NCI-H2171 (cell line): ENCODE data around the gene HAS3.
"Not testable (repeated sequence)": the region's sequence is repeated elsewhere in the genome, so short reads cannot be mapped to it uniquely, and the experiment has no call there.

ENCODE experiments used
- DNase-seq: peaks from one replicate; lab custom pipeline; 2025; lab: John Stamatoyannopoulos, UW

HAS3 gene

DNA sequence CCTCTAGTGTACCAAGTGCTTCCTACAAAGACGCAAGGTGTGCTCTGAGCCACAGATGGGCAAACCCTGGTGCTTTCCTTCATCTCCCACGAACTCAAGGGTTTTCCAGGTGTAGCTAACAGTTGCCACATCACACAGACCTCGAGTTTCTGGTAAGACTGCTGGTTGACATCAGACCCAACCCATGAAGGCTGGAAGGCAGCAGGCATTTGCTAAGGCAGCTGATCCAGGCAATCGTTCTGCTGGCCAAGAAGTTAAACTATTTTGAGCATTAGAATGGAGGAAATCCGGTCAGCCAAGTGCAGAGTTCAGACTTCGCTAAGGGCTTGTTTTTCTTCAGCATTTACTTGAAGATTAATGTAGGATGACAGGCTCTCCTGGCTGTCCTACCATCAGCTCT lies 11.5 kb downstream of the HAS3 start:
- no peak for DNase-seq

DNA sequence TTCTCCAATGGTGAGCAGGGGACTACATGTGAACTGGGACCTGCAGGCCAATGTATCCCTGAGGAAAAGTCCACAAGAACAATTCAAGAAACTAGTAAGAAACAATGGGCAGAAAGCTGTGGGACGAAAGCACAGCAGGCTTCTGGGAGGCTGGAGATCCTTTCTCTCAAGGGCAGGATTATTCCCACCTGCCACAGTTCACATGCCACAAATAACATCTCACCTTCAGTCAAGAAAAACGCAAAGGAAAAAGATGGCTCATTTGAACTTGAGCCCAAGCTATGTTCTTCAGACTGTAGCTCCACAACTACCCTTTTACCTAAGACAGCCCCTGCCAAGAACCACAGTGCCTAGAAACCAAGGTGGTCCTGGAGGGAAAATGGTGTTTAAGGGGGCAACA lies 13.0 kb downstream of the HAS3 start:
- no peak for DNase-seq

DNA sequence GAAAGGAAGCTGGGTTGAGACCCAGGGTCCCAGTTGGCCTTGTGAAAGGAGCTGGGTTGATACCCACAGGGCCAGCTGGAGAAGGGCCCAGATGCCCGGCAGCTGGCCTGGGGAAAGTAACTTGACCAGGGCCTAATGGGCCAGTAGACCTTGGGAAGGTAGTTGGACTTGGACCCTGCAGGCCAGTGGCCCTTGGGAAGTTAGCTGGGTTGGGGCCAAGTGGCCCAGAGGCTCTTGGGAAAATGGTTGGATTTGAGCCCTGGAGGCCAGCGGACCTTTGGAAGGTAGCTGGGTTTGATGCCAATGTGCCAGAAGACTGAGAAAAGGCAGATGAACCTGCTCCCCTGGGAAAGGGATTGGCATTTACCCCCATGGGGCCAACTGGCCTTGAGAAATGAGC lies 13.5 kb downstream of the HAS3 start:
- no peak for DNase-seq

DNA sequence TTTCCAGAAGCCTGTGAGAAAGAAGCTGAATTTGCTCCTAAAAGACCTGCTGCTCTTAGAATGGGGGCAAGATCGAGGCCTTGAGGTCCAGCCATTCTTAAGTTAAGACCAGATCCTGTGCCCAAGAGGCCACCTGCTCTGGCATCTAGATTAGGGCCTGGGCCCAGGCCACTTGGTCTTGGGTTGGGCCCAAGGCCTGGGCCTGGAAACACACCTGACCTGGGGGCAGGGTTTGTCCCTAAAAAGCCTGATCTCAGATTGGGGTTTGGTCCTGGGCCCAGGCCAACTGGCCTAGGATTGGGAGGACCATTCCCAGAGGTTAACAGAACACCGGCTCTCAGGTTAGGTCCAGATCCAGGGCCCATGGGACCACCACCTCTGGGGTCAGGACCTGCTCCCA lies 14.1 kb downstream of the HAS3 start:
- DNase-seq: no peak

DNA sequence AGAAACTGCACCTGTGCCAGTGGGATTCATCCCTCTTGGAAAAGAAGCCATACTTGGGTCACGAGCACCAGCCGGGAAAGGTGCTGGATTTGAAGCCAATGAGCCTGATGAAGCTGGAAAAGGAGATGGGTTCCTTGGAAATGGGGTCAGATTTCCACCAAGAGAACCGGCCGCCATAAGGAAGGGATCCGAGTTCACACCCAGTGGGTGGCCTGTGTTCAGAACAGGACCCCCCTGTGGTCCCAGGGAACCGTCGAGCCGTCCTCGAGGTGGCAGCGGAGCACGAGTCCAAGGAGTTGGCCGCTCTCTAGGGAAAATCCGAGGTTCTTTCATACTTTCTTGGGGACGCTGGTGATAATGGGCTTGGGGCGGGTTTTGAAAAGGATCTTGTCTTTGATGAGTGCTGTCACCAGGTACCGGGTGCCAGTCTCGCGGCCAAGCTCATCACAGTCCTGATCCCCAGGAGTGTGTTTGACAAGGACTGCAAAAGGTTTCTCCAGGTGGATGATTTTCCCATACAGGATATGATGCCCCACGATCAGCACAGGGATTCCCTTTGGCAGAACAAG lies 14.7 kb downstream of the HAS3 start:
- DNase-seq: no peak

DNA sequence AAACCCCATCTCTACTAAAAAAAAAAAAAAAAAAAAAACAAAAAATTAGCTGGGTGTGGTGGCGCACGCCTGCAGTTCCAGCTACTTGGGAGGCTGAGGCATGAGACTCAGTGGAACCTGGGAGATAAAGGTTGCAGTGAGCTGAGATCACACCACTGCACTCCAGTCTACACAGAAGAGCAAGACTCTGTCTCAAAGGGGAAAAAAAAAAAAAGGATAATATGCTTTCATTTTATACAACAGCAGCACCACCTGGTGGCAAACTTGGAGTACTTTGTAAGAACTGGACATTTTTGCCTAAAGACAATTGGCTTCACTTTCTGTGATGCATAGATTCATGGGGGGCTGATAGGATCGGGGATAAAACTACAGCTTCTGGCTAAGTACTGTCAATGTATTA lies 18.5 kb downstream of the HAS3 start:
- peak; percentile 79 for DNase-seq

DNA sequence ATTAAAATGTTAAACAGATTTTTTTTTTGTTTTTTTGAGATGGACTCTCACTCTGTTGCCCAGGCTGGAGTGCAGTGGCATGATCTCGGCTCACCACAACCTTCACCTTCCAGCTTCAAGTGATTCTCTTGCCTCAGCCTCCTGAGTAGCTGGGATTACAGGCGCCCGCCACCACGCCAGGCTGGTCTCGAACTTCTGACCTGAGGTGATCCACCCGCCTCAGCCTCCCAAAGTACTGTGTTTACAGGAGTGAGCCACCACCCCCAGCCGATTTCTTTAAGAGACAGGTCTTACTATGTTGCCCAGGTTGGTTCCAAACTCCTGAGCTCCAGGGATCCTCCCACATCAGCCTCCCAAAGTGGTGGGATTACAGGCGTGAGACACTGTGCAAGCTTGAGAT lies 19.0 kb downstream of the HAS3 start:
- DNase-seq: not testable (repeated sequence)

DNA sequence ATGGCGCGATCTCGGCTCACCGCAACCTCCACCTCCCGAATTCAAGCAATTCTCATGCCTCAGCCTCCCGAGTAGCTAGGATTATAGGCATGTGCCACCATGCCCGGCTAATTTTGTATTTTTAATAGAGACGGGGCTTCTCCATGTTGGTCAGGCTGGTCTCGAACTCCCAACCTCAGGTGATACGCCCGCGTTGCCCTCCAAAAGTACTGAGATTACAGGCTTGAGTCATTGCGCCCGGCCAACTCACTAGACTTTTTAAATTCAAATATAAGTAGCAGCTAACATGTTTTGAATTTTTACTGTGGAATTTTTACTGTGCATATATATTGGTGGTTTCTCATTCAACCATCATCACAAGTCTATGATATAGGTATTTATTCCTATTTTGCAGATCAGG lies 19.5 kb downstream of the HAS3 start:
- not testable (repeated sequence) for DNase-seq

DNA sequence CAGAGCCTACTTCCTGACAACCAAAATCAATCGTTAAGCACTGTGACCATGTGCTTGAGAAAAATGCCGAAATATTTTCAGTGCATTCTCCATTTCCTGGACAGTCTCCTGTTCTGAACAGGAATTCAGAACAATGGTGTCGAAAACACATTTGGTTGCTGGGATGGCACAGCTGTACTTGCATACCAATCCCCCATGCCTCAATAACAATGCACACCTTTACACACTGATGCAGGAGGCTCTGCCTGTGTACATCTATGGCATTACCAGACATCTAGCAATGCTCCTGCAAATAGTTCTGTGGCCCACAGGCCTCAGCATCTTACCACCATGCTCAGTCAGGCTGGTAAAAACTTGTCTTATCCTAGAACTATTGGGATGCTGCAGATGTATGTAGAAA lies 20.8 kb downstream of the HAS3 start:
- DNase-seq: no peak

DNA sequence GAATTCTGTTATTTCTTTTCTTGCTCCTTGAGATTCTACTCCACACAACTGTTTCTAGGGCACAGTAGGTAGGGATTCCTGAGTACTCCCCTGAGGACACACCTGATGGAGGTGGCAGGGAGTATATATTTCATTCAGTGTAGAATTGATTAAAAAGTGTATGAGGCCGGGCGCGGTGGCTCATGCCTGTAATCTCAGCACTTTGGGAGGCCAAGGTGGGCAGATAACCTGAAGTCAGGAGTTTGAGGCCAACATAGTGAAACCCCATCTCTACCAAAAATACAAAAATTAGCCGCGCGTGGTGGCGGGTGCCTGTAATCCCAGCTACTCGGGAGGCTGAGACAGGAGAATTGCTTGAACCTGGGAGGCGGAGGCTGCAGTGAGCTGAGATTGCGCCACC lies 21.3 kb downstream of the HAS3 start:
- DNase-seq: not testable (repeated sequence)

DNA sequence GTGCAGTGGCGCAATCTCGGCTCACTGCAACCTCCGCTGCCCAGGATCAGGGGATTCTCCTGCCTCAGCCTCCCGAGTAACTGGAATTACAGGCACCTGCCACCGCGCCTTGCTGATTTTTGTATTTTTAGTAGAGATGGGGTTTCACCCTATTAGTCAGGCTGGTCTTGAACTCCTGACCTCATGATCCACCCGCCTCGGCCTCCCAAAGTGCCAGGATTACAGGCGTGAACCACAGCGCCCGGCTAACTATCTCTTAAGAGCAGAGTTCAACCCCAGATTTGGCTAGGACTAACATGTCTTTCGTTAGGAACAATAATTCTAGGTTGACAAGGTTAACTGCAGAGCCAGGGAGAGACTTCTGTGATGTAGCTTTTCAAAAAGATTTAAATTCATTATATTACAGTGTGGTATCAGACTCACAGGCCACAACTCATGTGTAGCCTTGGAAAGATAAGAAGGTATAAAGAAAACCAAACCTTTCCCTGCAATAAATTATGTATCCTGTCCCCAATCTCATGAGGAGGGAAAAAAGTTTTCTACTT lies 22.6 kb downstream of the HAS3 start:
- DNase-seq: no peak

DNA sequence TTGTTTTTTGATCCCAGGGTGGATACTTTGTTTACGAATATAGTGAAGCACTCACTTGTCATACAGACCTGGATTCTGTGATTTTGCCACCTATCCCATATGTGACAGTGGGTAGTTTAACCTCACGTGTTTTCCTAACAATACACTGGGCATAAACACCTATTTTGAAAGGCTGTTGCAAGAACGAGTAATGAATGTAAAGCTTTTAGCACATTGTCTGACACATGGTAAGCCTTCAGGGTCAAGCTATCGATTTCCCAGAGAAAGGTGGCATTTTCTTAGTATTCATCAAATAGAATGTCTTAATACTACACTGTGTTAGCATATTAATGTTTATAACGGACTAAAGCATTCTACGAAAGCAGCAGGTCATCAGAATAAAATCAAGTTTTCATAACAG lies 25.0 kb downstream of the HAS3 start:
- DNase-seq: no peak

DNA sequence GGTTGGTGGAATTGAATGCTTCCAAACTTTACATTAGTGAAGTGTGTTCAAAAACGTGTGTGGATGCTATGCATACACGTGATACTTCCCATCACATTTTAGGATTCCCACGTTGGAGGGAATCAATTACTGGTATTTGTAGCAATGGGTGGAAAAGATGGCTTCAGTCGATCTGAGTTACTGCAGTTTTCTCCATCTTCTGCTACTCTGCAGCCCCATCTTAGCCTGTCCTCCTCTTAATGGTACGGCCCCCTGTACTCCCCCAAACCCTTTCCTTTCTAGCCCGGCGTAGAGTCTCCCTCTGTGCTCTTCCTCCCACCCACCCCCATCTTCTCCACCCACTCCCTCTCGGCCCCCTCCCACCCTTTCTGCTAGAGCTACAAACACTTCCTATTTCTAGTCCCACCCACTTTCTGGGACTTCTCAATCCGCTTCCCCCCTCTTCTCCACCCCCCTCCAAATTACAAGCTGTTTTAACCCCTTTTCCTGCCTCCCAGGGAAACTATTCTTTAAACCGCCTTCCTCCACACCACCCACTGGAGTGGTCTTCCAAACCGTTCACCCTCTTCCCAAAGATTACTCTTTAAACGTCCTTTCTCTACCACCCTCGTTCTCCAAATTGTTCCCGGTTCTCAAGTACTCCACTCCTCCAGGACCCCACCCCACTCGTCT lies 25.9 kb downstream of the HAS3 start:
- DNase-seq: no peak

DNA sequence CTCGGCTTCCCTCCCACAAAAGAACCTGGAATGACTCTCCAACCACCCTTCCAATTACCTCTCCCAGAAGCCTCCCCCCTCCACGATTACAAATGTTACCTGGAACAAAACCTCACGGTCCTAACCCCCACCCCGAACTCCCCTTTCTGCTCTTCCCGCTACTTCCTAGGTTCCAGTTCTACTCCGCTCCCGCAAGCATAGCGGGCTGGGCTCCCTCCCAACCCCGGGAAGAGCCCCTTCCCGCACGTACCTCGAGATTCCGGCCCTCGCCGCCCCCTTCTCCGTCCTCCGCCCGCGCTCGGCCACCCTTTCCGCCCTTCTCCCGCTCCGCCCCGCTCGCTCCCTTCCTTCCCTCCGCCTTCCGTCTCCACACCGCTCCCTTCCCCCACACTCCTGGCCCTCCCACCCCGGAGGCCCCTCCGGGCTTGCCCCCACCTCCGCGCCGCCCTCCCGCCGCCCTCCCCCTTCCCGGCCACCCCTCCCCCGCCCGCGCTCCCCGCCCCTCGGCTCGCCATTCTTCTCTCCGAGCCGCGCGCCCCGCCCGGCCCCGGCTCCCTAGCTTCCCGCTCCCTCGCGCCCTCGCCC lies 26.5 kb downstream of the HAS3 start:
- peak; percentile 87 for DNase-seq

DNA sequence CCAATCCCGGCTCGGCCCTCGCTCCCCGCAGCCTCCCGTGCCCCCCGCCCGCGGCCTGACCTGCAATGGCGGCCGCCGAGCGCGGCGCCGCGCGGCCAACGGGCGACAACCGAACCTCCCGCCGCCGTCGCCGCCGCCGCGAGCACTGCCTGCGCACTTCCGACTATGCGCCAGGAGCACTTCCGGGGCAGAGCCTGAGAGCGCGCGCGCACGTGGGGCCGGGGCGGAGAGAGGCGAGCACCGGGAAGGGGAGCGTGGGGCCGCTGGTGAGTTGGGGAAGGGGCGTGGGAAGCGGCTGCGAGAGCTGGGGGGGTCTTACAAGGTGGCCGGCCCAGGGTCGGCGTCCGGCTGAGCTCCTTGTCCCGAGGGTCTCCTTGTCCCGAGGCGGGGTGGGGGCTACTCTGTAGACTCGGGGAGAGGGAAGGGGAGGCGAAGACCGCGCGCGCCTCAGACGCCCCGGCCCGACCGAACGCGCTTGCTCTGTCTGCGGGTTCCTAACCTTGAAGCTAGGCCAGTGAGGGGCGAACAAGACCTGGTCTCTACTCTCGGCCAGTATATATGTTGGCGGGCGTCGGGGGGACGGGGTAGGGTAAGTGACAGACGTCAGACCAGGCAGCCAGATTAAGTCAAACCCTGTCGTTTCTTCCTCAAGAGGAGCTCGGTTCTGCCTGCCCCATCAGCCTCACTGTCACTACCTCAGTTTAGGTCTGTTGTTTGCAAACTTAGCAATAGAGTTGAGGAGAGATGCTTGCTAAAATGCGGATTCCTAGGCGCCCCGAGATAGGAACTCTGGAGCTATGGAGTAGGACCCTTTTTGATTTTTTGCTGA lies 27.2 kb downstream of the HAS3 start, which contains the start of the genes CHTF8 and UTP4:
Gene CHTF8, minus strand, starts transcription at position 165 of the 829 bp plus-strand sequence. CDS start 11,130 bp downstream, outside the sequence.
Gene UTP4, plus strand, starts transcription at position 226 of the 829 bp plus-strand sequence. CDS start 811 bp downstream, outside the sequence.
- DNase-seq: peak; percentile 88

DNA sequence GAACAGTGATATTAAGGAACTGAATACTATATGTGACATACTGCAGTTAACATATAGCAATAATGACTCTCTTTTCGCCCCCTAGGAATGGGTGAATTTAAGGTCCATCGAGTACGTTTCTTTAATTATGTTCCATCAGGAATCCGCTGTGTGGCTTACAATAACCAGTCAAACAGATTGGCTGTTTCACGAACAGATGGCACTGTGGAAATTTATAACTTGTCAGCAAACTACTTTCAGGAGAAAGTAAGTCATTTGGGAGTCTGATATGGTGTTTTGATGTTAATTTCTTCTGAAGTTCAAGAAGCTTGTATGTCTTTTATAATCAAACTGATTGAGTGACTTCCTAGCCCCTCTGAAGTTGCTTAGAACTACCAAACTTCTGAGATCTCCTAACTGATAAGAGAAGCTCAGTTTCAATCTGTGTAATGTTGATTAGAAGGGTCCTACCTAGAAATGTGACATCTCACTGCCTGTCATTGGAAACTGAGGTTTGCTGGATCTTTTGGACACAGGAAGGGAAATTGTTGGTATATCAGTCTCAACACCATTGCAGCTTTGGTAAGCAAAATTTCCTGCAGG lies 28.0 kb downstream of the HAS3 start:
- no peak for DNase-seq

DNA sequence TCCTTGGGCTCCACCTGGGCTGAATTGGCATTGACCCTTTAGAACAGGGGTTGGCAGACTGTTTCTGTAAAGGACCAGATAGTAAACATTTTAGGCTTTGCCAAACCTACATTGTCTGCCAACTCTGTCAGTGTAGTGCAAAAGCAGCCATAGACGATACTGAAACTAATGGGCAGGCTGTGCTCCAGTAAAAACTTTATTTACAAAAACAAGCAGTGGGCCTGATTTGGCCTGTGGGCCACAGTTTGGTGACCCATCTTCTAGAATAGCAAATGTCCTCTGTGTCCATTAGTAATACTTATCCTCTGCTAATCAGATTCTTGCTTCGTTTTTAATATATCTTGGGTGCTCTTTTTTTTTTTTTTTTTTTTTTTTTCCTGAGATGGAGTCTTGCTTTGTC lies 33.2 kb downstream of the HAS3 start:
- no peak for DNase-seq

DNA sequence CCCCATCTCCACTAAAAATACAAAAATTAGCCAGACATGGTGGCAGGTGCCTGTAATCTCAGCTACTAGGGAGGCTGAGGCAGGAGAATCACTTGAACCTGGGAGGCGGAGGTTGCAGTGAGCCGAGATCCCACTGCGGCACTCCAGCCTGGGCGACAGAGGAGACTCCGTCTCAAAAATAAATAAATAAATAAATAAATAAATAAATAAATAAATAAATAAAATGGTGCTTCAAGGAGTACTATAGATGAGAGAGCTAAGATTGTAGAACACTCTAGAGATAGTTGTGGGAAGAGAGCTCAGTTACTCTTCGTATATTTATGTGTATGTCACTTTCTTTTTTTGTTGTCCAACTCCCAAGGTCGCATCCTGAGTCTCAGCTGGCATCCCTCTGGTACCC lies 34.0 kb downstream of the HAS3 start:
- DNase-seq: not testable (repeated sequence)

DNA sequence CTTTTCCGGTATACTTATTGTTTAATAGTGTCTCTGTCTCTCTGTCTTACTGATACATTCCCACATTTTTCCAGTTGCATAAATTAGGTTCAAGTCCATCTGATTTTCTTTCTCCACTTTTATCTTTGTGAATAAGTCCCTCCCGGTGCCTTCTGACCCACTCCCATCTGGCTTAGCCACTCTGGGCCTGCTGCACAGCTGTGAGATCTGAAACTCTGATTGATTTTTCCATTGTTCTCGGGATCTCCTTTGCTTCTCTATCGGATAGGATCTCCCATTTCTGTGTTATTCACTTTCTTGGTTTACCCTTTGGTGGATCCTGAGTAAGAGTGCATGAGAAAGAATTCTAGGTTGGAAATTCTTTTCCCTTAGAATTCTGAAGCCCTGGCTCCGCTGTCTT lies 35.6 kb downstream of the HAS3 start:
- DNase-seq: no peak

DNA sequence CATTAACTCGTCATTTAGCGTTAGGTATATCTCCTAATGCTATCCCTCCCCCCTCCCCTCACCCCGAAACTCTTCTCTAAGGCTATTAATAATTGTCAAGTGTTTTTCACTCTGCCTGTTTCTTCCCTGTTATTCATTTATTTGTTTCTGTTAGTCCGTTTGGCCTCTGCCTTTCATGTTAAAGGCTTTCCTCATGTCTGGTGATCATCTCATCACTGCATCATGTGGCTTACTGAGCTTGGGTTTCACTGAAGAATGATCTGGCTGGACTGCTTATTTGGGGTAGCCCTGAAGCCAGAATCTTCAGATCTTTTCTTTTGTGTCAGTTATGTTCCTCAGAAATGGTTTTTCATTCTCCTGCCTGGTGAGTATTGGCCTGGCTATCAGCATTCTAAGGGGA lies 36.5 kb downstream of the HAS3 start:
- DNase-seq: no peak

DNA sequence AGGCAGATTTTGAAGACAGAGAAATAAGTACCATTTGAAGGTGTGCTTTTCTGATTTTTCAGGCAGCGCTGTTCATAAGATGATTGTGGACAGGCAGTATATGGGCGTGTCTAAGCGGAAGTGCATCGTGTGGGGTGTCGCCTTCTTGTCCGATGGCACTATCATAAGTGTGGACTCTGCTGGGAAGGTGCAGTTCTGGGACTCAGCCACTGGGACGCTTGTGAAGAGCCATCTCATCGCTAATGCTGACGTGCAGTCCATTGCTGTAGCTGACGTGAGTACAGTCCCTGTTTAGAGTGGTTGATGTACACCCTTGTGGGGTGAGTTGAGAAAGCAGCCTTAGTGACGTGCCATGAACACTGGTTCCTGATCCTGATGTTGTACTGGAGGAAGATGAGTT lies 37.7 kb downstream of the HAS3 start:
- no peak for DNase-seq

DNA sequence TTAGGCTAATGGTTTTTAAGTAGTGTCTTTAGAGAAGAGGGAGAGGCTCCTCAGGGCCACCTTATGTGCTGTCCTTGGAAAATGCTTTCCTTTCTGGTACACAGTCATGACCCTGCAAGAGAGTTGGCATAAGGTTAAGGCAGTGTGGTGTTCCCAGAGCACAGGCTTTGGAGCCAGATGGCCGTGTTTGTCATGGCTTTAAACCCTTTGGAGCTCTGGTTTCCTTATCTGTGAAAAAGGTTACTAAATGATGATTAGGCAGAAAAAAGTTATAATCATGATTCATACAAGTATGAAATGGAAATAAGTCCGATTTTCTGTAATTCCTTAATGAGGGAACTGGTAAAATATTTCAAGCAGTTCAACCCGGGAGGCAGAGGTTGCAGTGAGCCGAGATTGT lies 40.2 kb downstream of the HAS3 start:
- peak; percentile 23 for DNase-seq
